GM18498 (cell line): ENCODE data around the gene CHN2.
A peak's percentile ranks its signal among the peaks of the same experiment; 100 is the strongest.

Experiments used
- ATAC-seq: cut with Tn5 transposase; IDR thresholded peaks from one replicate; pipeline ENCODE4 v1.9.1; 2021; ENCODE audit warnings: mild to moderate bottlenecking, moderate library complexity; ENCODE audit not compliant: unreplicated experiment

CHN2 gene

DNA sequence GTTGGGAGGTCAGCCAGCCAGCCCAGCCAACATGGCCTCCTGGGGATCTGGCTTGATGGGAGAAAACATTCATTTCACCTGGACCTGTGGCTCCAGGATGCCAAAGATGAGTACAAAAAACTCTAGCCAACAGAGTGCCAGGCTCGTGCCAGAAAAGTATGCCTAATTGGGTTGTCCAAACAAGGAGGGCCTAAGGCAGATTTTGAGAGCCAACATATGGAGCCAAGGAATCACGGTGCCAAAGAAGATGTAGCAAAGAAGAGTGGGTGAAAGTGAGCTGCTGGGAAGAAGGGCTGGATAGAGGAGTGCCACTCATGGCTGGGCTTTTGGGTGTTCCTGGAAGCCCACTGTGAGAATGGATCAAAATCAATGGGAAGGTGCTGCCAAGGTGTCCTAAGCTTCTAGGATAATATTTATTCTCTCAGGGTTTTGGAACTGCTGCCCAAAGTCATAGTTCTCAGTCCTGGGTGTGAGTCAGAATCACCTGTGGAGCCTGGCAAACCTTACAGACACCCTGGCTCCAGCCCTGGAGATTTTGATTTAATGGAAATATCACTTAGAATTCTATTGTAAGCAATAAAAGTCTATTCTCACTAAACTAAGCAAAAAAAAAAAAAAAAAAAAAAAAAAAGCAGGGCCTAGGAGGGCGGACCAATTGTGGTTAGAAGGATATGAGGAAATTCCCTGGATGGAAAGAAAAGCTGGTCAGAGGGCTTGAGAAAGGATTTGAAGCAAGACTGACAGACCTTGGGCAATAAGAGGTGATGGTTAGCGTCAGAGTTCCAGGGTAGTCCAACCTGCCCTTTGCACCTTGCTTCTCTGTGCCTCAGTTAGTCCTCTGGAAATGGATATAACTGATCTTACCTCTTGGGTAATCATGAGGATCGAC, 186.9 kb downstream of the CHN2 start:
- no peak for ATAC-seq

DNA sequence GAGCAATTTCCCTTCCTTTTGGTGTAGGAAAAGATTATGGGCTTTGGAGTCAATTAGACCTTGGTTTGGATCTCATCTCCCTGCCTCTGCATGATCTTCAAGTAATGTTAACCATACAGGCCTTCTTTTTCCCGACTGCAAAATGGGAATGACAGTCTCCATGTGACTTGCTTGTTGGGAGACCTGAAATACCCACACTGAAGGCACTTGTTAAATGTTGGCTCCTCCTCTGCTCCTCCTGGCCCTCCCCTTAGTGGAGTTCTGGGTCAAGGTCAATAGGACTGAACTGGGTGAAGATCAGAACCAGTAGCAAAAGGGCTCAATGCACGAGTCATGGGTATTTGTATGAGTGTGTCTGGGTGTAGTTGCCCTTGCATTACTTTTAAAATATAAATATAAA, 189.7 kb downstream of the CHN2 start:
- ATAC-seq = no peak

DNA sequence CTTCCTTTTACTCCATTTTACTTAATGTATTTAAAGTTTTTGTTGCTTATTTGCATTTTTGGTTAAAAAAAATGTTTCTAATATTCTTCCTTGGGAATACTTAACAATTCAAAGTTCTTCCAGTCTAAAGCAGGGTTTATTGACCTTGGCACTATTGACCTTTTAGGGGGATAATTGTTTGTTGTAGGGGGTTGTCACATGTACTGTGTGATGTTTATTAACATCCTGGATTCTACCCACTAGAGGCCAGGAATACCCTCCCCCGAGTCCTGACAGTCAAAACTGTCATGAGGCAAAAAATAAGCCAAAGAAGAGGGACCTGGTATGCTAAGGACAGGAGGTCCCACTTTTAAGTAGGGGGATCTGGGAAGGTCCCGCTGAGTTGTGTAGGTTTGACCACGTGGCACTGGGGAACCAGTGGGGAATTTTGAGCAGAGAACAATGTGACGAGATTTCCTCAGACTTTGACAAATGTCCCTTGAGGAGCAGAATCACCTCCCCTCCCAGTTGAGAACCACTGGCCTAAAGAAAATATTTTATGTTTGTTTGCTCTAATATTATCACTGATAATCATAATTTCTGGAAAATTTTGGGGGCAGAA, 190.7 kb downstream of the CHN2 start:
- no peak for ATAC-seq

DNA sequence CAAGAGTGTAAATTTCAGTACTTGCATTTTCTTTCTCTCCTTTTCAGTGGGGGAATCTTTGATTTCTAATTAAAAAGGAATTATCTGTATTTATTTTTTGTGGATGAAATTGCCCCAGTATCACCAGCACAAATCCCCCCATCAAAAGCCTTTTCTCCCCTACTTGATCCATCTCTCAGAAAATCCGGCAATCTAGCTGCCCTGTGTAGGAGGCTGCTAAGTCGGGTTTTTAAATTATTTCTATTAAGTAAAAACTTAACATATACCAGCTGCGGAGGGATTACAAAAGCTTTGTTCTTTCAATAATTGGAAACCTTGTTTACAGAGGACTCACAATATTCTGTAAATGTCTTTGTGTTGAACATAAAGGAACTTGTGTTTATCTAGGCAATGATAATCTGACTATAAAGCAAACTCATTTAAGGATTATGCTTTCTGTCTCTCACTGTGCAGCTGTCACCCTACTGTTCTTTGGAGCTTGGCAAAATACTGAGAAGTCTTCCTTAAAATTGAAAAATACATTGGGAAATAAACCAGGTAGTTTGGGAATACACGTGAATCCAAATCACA, 191.7 kb downstream of the CHN2 start:
- no peak for ATAC-seq

DNA sequence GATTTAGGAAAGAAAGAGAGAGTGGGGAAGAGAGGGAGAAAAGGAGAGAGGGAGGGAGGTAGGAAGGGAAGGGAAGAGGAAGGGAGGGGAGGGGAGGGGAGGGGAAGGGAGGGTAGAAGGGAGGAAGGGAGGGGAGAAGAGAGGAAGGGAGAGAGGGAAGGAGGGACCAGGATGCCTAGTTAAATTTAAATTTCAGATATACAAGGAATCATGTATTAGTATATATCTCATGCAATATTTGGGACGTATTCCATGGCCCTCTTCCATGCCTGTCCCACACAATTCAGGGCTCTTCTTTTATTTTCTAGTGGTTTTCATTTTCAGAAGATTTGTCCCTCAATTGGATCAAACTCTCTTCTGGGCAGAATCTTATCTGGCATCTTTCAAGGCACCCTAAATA, 196.7 kb downstream of the CHN2 start:
- ATAC-seq = no peak

DNA sequence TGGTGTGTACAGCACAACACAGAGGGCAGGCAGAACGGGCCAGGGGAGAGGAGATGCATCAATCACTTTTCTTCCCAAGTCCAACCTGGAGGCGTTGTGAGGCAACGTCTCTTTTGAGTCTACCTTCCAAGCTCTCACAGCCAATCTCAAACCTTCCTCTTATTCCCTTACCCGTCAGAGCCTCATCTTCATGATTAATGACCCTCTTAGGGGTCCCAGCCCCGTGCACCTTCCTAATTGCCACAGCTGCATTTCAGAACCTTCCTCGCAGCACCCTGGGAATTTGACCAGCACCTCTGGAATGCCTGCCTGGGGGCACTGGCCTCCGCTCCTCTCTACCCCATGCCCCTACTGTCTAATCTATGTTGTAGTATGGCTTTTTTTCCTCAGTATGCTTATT, 199.7 kb downstream of the CHN2 start:
- no peak for ATAC-seq

DNA sequence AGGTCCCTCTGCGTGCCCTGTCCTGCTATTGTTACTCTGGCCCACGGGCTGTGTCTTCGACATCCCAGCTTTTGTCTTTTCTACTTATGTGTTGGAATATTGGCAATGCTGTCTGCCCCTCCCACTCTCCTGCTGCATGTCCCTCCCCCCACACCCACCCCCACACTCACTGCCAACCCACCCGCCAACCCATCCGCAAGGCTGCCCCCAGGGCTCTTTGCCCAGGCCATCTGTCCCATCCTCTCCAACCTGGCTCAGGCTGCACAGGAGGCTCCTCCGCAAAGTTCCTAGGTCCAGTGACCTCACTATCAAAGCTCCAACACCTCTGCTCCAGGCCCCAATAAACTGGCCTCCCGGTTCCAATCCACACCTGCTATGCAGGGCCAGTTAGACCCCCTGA, 202.0 kb downstream of the CHN2 start:
- no peak for ATAC-seq

DNA sequence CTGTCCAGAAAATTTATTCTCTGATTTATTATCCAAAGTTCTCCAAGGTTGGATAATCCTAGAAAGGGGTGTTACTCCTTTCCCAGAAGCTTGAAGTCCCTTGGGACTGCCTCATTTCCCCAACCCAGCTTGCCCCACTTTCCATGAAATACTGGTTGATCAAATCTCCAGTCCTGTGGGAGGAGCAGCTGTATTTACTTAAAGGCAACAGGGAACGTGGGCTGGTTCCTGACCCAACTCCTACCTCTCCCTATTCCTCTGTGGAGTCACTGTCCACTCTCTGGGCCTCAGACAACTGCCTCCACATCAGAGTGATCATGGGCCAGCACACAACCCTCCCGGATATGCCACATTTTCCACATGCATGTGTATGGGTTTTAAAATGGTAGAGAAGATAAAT, 202.8 kb downstream of the CHN2 start:
- no peak for ATAC-seq

DNA sequence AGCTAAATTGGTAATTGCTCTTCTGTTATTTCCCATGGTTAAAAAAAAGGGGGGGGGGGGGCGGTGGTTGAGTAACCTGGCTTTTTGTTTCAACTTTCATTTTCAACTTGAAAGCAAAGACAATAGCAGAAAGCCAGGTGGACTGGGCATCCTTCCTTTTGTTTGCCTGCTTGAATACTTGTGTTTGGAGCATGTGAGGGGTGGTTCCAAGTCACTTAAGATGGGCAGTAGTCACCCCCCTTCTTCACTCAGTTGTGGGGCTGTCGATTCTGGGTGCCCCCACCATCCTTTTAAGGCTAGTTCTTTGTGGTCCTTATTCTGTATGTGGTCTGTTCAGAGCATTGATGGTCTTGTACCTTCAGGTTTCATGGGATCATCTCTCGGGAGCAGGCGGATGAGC, 203.4 kb downstream of the CHN2 start:
- no peak for ATAC-seq

DNA sequence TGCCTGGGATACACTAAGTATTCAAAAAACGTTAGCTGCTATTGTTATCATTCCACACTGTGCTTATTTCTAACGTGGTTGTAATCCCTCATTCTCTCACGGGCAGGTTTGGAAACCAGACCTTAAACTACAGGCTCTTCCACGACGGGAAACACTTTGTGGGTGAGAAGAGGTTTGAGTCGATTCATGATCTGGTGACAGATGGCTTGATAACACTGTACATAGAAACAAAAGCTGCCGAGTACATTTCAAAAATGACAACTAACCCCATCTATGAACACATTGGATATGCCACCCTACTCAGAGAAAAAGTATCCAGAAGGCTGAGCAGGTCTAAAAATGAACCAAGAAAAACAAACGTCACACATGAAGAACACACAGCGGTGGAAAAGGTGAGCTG, 205.9 kb downstream of the CHN2 start:
- no peak for ATAC-seq

DNA sequence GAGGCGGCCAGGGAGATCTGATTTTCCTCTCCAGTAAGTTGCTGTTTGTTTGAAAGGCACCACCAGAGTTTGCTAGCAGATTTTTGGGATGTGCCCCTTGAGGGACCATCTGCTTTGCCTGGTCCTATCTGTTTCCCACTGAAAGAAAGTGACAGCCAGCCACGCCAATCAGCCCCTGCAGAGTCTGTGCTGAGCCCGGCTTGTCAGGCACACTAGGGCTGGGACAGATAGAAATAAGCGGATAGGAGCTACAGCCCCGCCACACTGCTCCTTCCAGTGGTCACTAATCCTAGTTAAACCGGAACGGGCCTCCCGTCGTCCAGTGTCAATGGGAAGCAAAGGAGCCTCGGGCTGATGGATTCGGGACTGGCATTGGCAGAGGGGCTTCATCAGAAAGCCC, 207.2 kb downstream of the CHN2 start:
- no peak for ATAC-seq

DNA sequence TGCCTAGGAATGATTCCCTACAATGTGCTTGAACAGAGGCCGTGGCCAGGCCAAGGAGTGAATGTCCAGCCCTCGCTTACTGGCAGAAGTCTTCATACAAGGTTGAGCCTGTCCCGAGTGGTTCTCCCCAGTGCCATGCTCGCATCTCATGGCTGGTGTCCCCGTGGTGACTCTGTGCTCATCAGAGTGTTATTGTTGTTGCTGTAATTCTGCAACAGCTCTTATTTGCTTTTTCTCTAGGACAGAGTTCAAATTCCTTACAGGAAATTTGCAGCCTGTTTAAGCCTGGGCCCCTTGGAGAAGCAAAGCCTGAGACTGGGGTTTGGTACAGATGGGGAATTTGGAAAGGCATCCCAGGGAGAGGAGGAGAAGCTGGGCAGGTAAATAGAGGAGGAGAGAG, 211.3 kb downstream of the CHN2 start:
- ATAC-seq = no peak

DNA sequence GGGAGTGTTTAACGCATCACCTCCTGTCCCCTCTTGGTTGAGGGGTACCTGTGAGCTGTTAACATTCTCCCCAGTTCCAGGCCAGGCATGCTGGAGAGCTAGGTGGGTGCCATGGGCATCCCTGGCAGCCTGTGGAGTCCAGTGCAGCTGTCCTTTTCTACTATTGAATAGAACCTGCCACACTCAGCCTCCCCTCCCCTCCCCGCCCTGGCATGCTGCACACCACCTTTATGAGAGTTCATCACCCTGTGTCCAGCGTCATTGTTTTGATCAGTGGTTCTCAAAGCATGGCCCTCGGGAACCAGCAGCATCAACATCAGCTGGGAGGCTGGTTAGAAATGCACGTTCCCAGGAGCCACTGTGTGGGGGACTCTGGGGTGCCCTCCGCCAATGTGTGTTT, 211.8 kb downstream of the CHN2 start:
- ATAC-seq = no peak

DNA sequence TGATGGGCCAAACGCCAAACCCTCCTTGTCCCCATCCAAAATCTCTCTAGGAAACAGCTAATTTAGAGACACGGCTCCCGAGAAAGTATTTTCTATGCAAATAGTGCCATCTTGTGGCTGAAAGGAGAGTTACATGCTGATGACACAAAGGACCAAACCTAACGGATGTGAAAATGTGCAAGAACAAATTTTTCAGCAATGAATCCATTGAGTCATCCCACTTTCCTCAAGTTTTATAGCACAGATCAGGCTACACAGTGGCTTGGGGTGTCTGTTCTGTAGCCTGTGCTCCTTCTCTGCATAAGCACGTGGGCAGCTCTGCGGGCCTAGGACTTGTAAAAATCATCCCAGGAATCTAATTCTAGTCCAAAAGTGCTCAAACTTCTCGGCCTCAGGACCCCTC, 214.3 kb downstream of the CHN2 start:
- ATAC-seq = peak; percentile 51

DNA sequence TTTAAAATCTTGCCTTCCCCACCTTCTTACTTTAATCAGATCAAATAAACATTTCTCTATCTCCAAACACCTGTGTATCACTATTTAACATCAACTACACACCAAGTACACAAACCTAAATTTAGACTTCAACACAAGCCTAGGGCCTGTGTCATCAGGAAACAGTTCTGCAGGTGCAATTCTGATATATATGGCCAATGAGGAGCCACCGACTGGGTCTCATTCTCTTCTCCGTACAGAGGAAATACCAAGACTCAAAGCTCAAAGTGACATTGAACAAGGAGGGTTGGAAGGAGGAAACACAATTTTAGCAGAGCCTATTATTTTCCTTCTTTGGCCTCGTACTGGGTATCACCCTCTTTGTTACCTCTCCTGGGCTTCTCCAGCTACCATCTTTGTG, 216.4 kb downstream of the CHN2 start:
- ATAC-seq = no peak

DNA sequence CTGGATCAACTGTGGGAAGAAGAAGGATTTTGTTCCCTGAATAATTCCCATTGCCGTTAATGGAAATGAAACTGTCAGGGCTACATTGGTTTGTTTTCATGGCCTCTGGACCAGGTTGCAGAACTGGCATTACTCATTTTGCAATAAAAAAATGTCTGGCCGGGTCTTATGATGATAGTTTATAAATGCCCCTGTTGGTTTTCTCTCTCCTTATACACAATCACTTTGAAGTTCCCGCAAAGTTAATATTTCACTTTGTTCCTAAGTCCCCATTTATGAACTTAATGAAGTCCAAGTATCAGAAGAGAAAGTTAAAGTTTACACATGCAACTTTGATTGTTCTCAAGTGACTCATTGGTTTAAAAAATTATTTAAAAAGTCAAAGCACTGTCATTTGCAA, 218.3 kb downstream of the CHN2 start:
- no peak for ATAC-seq

DNA sequence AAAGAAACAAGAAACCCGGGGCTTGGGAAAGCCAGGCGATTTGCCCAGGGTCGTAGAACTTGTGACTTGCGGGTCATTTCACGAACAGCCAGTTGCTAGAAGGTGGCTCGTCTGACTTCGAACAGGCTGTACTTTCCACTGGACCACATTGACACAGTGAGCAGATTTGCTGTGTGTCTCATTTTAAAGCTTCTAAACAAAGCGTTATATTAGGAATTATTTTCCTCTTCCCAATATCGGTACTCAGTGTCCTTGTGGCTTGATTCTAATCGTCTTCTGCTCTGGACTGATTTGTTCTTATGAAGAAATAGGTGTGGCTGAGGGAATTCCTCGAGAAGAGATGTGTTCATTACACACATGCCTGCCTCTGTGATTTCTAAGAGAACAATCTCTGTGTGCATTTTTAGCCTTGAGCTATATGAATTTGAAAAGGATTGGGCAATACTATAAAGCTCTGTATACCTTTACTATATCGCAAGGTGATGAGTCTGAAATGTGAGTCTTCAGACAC, 219.1 kb downstream of the CHN2 start:
- no peak for ATAC-seq

DNA sequence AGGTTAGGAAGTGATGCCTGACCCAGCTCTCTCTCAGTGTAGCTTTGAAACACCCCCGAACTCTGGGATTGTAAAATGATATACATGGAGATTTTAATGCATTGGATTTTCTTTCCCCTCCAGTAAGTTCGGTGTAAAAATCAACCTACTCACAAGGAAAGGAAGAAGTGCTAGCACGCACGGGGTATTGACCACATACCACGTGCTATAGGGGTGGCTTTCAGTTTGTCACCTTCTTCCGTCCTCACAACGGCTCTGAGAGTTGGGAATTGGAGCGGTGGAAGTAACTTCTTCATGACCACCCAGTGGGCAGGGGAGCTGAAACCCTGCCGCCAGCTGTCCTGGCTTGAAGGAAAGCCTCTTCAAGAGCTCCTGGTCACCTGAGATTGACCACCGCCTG, 219.6 kb downstream of the CHN2 start:
- ATAC-seq = no peak

DNA sequence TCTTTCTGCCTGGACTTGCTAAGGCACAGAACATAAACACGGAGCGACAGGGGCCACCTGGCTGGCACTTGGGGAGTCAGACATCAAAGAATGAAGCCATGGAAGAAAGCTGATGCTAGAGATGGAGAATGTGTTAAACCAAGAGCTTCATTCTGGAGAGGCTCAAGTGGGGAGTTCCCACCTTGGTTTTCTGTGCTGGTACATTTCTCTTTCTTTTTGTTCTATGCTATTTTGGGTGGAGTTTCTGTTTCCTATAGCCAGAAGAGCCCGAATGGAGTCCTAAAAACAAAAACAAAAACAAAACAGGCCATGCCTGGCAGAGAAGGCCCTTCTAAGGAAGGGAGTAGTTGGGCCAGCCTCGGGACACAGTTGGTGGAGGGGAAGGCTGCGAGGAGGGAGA, 220.6 kb downstream of the CHN2 start:
- no peak for ATAC-seq

DNA sequence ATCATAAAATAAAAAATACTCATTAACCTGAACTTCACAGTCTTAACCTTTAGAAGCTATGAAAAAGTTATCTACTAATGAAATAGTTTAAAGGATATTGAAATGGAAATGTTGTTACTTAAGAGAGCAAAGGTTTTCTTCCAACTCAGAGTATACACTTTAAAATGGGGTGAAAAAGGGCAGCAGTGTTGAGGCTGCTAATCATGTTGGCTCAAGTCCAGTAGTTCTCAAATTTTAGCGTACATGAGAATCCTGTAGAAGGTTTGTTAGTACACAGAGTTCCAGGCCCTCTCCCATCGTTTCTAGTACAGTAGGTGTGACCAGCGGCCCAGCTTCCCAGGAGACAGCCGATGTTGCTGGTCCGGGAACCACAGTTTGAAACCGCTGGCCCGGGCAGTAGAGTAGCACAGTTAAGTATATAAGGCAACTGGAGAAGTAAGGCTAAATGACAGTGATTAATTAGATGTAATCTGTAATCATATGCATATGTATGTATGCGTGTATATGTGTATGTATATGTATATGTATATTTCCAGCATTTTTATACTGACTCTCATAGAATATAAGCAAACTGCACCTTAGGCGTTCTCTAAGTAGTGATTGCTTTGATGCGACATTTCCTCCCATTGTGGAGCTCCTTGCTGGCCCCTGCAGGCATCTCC, 221.8 kb downstream of the CHN2 start:
- no peak for ATAC-seq

DNA sequence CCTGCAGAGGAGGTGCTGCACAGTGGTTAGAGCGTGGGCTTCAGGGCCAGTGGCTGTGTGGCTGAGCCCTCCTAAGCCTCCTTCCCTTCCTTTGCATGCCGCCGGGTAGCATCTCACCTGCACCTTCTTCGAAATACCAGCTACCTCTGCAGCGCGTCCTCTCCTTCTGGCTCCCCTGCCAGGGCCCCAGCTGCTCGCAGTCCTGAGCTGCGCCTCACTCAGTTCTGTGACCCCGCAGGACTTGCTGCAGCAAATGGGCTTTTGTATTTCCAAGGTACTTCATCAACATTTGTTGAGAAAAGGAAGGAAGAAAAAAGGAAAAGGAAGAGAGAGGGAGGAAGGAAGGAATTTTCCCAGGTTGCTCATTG, 222.3 kb downstream of the CHN2 start:
- ATAC-seq = no peak

DNA sequence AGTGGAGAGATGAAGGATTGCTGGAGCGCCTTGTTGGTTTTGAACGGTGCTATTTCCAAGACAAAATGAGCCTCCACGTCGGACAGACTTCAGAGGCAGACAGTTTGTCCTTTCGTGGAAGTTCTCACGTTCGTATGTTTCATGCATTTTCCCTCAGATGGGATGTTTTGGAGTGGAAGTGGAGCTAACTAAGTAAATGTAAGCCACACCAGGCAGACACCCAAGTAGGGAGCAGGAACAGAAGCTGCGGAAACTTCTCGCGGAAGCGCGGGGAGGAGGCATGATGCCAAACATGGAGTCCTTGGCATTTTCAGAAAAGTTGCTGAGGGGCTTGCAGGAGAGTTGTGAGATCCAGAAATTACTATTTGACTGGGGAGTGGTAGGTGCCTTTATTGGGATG, 223.5 kb downstream of the CHN2 start:
- no peak for ATAC-seq
